Daoy (cell line): ENCODE results near the gene NXPH1. TPM values are rescaled to one million over a fixed set of nuclear protein-coding genes. Genes with fewer than 3 reads are reported as not detected.

Source experiments
- DNase-seq: peaks from one replicate; pipeline ENCODE4 v3.0.0-alpha.2; 2015; ENCODE audit warnings: low read depth
- total RNA-seq: library from RNA; depleted of rRNA; stranded (reverse); fragments of >200 nt; shearing (Covaris generic); gene quantifications from 2 replicates; pipeline ENCODE4 v1.2.3, GENCODE V29; 2014; rRNA removed

NXPH1 gene
- not detected in 2 replicates for total RNA-seq

DNA sequence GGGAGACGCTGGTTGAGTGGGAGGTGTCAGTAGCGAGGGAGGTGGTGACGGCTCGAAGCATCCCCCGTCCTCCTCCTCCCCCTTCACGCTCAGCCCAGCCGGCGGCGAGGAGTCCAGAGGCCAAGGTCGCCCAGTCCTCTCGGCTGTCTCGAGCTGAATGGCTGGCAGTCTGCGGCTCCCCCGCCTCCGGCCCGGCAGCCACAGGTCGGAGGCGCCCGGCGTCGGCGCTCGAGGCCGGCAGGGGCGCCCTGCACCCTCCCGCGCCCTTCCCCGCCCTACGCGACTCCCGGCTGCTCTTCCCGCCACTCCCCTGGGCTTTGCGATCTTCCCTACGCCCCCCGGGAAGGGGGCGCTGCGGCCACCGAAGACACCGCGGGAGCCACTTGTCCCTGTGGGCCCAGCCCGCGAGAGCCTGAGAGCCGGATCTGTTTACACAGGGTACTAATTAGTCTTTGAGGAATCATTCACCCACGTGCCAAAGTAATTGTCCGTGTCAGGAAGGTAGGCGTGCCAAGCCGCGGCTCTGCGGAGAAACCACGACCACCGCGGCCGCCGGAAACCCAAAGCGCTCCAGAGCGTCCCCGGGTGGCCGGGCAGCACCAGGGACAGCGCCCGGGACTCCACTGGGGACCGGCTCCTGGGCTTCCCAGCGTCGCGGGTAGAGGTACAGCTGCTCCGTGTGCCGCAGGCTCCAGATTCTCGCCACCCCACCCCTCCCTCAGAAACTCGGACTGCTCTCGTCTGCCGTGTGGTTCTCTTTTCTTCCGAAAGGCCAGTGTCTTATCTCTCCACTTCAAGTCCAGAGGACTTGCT is at the start of gene NXPH1:
Gene NXPH1, plus strand, starts transcription at position 133 of the 813 bp plus-strand sequence.
- no peak for DNase-seq

DNA sequence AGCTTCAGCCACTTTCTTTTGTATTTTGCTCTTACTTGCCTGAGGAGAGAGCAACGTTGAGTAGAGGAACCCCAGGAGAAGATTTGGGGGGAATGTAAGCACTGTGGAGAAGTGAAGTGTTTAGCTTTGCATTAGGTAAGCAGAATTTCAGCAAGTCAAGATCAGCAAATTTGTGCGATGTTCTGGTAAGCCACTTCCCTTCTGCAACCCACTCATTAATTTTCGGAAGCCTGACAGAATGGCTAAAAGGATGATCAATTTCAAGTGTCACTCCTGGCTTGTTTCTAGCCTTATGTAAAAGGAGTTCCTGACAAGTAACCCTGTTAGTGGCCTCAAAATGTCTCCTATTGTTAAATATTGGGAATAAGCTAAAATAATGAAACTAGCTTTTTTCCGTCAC is 48.5 kb upstream of the NXPH1 start:
- DNase-seq = no peak

DNA sequence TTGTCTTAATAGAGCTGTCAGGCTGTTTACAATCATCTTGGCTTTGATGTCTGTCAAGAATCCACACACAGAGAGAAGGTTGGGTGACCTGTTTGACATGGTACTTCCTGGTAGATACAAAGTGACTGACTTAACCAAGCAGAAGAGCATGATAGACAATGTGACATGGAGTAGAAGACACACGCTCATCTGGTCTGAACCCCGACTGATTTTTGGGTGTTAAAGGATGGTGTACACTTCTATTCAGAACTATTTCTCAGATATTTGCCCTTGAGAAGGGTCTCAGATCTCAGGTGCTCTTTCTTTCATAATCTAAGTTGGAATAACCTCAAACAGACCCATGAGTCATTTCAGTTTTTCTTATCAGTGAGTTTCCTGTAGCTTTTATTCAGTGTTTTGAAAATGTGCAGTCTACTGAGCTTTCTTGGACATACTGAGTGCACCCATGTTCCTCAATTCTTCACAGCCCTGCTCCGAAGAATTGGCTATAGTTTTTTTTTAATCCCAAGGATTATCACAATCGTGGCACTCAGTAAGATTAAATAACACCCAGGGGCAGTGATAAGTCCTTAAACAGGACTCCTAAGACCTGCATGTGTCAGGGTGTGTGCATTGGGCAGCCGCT is 46.4 kb upstream of the NXPH1 start:
- DNase-seq = no peak

DNA sequence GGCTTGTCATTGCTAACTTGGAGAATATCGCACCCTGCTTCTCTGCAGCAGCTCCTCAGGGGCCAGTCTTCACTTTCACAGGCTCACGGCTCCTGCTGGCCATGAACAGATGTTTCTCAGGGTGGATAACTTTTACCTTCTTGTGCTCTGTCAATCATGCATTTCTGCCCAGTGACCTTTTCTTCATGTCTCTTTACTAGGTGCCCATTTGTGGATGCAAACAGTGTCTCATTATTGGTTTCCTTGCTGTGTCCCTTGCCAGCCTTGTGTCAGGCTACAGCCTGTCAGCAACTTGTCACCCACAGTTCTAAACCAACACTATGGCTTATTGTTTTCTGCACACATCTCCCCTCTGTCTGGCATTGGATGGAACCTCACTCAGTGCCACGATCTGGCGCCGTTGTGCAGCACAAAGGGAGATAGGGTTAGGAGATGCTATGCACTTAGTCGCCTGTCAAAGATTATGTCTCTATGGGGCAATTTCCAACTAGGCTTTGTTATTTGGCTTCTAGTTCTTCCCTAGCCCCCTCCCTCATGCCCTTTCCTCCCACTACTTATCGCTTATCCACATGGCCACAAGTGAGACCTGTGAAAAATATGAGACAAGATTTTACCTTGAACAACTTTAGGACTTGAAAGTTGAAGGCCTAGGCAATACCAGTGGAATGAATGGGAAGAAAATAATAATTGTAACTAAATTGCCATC is 45.7 kb upstream of the NXPH1 start:
- DNase-seq = no peak

DNA sequence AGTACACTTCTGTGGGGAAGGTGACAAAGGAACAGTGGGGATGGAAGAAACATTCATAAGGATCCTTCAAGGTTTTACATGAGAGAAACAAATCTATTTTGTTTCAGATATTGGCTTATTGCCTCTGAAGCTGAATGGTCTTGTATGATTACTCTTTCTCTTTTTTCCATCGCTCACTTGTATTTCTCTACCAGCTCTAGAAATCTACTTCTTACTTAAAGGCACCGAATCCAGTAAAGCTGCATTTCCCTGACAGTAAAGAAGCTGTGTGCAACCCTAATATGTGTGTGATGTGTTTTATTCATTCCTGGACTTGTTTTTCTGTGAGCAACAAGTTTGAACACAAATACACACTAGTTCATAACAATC is 45.2 kb upstream of the NXPH1 start:
- DNase-seq = no peak

DNA sequence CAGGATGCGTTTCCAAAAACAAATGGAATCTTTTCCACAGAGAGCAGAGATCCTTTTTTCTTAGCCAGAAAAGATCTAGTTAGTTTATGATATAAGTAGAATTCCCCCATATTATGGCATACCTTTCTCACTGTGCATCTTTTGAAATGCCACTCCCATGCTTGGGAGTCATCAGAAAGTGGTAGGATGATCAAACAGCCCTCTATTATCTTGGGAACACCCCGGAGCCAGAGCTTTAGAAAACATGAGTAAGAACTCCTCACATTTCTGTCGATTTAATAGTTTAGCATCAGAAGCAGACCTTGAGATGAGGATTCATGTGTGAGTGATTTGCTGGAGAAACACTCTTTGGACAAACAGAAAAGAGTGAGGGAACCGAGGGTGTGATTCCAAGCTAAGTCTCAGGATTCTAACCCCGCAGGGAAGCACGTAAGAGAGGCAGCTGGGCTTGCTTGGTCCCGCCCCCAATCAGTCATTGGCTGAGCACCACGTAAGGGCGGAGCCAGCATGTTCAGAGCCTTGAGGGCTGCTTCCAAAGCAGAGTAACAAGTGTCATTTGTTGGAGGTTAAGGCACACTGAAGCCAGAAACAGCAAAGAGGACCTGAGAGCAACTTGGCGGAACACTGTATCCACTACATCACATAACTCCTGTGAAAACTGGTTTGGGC is 43.7 kb upstream of the NXPH1 start:
- peak; percentile 66 for DNase-seq

DNA sequence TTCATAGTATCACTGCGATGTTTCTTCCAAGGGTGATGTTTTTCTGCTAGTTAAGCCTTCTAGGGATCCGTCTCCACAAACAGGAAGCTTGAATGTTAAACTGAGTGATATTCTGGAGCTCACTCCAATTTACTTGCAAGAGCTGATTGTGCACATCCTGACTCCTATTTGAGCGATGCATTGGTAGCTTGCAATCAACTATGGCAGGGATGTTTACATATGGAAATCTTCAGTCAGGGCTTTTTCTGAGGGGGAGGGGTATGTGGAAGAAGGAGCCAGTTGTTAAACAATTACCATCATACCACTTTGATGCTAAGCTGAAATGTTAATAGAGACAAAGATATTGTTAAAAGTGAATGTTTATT is 43.2 kb upstream of the NXPH1 start:
- no peak for DNase-seq

DNA sequence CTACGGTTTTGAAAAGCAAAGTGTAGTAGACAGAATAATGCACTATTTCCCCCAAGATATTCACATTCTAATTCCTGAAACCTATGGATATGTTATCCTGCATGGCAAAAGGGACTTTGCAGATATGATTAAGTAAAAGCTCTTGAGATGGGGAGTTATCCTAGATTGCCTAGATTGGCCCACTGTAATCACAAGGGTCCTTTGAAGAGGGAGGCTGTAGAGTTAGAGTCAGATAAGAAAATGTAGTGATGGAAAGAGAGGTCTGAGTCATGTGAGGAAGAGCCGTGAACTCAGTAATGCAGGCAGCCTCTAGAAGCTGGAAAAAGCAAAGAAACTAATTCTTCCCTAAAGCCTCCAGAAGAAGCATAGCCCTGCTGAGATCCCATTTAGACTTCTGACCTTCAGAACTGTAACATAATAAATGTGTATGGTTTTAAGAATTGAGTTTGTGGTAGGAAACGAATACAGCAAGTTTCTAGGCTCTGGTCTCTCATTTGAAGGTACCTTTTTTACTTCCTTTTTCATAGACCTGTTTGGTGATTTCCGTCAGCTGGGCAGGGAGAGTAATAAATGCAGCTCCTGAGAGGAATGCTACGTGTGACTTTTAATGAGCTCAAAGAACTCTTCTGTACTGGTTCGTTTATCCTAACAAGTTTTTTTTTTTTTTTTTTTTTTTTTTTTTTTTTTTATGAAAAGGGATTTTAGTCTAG is 41.9 kb upstream of the NXPH1 start:
- no peak for DNase-seq

DNA sequence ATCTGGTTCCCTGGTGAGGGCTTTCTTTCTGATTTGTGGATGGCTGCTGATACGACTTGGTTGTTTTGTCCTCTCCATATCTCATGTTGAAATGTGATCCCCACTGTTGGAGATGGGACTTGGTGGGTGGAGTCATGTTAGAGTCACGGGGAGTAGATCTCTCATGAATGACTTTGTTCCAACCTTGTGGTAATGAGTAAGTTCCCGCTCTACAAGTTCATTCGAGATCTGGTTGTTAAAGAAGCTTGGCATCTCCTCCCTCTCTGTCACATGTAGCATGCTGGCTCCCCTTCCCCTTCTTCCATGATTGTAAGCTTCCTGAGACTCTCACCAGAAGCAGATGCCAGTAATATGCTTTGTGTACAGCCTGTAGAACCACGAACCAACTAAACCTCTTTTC is 37.1 kb upstream of the NXPH1 start:
- DNase-seq = no peak

DNA sequence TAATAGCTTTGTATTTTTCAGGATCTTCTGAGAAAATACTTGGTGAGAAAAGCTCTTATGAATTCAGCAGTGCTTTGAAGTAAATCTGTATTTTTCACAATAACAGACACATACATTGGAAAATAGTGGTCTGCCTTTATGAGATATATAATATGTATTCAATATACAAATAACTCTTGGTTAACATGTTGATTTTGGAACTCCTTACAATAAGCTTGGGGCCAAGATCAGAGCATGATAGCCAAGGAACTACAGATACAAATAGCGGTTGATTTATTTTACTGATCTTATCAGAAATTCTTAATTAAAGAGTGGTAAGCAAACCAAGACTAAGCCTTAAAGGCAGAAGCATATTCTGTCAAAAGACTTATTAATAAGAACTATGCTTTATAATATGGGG is 24.5 kb upstream of the NXPH1 start:
- no peak for DNase-seq

DNA sequence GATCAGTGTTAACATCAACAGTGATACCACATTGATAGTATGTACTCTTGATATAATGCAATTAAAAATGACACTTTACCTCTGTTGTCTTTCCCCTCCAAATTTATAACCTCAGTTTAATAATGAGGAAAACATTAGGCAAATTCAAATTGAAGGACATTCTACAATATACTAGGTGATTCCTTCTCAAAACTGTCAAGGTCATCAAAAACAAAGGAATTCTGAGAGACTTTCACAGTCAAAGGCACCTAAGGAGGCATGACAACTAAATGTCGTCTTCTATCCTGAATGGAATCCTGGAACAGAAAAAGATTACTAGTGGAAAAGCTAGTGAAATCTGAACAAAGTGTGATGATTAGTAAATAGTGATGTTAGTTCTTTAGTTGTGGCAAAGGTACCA is 22.3 kb upstream of the NXPH1 start:
- DNase-seq = no peak

DNA sequence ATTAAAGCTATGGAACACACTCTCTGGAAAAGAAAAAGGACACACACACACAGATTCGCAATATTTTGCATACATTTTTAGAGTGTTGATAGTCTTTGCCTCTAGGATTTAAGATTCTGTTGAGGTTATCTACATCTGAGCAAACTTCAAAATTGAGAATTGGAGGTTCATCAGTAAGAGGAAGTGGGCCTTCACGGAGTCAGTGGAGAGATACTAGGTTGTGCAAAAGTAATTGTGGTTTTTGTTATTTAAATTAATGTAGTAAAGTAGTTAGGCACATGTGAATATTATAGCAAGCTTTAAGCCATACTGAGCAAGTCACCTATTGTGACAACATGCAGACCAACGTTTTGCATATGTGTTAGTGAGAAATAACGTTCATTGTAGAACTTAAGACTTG is 19.8 kb upstream of the NXPH1 start:
- DNase-seq = no peak

DNA sequence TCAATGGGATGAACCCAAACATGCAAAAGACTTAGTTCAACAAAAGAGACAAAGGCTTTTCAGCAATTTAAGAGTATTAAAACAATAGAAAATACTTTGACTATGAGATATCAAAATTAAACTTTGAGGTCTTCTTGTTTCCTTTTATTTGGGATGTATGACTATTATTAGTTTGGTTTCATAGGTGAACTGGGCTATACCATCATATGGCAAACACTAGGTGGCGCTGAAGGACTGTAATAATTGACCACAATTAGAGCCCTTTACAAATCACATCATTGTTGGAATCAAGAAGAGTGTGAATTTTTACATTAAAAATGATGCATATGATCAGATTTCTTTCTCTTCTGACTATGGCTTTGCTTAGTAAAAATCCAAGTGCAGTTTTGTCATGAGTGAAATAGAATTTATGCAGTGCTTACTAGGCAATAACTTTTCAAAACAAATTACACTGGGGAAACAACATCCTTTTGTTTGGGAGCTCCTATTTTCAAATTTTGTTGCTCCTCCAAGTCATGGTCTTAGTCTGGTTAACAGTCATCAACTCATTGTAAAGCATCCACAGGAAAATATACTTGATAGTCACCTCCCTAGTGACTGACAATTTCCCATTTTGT is 14.7 kb upstream of the NXPH1 start:
- peak; percentile 39 for DNase-seq

DNA sequence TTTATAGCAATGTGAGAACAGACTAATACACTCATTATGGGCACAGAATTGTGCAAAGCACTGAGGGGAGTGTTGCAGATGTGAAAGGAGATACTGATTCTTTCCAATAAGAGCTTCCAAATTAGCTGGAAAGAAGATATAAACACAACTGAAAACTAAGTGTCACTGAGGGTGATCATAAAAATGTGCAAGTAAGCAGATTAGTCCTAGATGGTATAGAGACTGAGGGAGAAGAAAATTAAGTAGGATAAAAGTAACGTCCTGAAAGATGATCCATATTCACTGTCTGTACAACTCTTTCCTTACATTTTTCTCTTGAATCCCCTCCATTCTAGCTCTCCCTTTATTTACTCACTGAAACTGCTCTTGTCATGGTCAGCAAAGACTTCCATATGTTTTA is 11.2 kb upstream of the NXPH1 start:
- DNase-seq = no peak

DNA sequence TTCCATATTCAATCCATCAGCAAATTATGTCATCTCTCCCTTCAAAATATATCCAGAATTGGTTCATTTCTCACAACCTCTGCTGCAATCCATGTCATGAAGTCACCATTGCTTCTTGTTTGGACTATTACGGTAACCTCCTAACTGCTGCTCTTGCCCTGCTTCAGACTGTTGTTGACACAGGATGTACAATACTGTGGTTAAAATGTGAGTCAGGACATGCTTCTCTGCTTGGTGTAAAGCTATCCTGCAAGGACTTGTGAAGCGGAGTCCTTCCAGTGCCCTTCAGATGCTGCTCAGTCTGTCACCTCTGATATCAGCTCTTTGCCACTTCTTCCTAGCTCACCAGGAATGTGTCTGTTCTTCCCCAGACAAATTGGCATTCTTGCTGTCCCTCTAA is 10.4 kb upstream of the NXPH1 start:
- DNase-seq = no peak

DNA sequence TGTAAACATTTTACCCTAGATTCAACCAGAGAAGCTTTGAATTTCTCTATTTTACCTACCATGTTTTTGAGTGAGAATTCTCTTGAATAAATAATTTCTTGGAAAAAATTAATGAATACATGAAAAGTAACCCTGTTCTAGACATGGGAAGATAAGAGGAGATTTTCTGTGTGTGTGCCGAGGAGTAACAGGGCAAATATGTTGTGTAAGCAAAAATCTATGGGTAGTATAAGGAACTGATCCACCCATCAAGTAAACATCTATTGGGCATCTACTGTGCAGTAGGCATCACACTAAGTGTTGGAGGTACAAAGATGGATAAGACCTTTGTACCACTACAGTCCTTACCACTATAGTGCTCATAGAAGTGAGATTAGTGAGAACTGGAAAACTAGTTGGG is 8.2 kb upstream of the NXPH1 start:
- DNase-seq = no peak

DNA sequence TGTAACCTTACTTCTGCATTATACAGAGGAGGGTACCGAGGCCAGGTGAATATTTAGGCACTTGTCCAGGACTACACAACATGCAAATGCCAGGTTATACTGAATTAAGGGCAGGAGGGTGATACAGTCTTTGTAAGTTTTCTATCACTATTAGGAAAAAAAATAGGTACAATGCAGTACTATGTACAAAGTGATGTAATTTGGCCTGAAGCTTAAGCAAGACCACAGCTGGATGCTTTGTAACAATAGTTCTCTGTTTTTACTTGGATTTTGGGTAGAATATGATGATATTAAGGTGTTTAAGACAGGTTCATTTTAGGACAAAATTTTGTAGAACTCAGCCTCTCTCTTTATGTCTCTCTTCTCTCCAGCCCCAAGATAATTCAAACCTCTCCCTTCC is 2.8 kb upstream of the NXPH1 start:
- DNase-seq = no peak

DNA sequence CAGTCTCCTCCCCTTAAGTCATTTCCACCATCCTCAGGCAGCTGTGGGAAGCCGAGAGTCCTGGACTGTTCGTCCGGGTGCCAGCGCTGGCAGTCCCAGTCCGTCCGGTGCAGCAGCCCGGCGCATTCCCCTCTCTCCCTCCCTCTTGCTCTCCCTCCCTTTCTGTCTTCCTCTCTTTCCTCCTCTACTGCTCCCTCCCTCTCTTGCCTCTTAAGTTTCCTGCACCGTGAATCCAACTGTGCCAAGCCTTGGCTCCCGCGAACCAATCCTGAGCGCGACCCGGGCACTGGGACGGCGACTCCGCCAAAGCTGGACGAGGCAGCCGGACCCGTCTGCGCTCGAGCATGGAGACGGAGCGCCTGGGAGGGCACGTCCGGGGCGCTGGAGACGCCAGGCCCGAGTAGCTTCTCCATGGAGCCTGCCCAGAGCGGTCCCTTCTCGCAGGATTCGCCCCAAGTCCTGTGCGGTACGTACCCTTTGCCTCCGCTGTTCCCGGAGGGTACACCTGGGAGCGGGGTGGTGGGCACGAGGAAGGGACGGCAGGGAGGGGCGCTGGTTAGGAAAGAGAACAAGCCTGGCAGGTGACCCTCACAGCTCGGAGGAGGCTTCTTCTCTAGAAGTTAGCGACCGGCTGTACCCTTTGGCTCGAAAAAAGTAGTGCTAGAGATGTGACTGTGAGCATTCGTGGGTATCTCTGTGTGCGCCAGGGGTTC is 1.0 kb downstream of the NXPH1 start:
- no peak for DNase-seq

DNA sequence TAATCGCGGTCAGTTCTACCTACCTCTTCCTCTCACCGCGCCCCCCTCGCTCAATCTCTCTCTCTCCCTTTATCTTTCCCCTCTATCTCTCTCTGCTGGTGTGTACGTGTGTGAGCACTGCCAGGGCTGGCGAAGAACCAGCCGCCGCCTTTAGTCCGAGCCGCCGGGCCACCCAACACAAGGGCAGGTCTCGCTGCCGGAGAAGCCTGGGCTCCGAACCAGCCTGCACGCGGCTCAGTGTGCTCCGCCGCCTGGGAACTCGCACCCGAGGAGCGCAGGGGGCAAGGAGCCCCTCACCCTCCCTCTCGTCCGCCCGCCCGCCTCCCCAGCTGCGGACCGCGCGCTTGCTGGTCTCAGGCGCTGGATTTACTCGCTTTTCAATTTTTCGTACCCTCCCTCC is 1.7 kb downstream of the NXPH1 start:
- DNase-seq = no peak

DNA sequence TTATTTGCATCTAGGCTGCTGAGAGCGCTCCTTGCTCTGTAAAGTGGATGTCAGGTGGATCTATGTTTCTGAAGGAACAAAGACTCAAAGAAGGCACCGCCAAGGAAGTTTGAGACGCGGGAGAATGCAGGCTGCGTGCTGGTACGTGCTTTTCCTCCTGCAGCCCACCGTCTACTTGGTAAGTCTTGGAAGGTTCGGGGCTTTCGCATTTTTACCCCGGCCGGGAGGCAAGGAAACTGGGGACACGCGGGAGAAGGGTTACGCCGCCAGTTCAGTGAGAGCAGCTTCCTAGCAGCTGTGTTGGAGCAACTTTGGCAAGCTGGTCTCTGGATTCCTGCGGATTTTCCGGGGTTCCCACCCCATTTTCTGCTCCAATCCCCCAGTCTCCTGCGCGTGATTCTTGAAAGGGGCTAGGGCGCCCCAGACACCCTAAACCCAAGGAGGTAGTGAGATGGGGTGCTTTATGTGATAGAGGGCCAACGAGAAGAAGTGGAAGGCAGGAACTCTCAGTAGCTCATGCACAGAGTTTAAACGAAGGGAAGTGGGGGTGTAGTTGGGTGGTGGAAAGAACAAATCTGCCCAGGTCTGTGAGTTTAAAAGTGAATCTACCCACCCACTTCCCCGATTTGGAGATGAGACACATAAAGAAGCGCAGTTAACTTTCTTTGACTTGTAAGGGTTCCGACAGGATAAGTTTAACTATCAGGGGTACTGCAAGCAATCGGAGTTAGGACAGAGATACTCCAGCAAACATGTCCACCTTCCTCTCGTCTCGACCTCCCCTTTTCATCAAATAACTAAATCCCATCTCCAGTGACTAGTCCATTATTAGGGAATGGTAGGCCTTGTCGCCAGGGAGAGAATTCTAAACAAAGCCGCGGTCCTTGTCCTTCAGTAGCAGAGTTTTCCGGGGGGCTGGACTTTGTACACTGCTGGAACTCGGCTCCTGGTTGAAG is 2.5 kb downstream of the NXPH1 start:
- DNase-seq = no peak
